HL-60 (cell line): Measurements from ENCODE around the gene KCNC1.
A peak's percentile ranks its signal among the peaks of the same experiment; 100 is the strongest.

ENCODE experiments used
- POLR2AphosphoS5 ChIP-seq: IDR thresholded peaks from 2 replicates; pipeline ENCODE4 v1.6.1; 2012; ENCODE audit warnings: low read depth
- TF ChIP-seq, protein P1 (sequence below): IDR thresholded peaks from one replicate; pipeline ENCODE4 v1.5.1; 2011; ENCODE audit warnings: low read length, control low read depth, inconsistent platforms; ENCODE audit not compliant: insufficient read depth
- TF ChIP-seq, protein P2 (sequence below): IDR thresholded peaks from 2 replicates; pipeline ENCODE4 v1.6.1; 2012; ENCODE audit warnings: low read depth; ENCODE audit not compliant: insufficient replicate concordance

DNA sequence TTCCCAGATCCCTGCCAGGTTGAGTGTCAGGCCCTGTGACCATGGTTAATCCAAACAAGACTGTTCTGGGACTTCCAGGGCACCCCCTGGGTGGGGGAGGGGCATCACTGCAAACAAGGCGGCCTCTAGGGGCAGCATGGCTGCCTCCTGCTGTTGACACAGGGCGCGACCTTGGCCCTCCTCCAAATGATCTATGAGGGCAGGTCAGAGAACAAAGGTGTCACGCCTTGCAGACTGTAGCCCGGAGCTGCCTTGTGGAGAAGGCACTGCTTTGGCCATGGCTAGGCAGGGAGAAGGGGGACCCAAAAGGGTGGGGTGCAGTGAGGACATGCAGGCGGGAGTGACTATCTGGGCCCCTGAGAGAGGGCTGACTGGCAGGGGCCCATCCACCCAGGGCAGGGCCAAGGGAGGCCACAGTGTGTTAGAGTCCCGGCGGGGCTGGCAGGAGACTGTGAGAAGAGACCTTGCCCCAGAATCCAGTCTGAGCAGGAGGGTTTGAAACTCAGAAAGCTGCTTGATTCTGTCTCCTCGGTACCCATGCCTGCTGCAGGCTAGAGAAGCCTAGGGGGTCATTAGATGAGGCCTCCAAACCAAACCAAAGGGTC, 35.6 kb downstream of the KCNC1 start:
- TF ChIP-seq, protein P1, sequence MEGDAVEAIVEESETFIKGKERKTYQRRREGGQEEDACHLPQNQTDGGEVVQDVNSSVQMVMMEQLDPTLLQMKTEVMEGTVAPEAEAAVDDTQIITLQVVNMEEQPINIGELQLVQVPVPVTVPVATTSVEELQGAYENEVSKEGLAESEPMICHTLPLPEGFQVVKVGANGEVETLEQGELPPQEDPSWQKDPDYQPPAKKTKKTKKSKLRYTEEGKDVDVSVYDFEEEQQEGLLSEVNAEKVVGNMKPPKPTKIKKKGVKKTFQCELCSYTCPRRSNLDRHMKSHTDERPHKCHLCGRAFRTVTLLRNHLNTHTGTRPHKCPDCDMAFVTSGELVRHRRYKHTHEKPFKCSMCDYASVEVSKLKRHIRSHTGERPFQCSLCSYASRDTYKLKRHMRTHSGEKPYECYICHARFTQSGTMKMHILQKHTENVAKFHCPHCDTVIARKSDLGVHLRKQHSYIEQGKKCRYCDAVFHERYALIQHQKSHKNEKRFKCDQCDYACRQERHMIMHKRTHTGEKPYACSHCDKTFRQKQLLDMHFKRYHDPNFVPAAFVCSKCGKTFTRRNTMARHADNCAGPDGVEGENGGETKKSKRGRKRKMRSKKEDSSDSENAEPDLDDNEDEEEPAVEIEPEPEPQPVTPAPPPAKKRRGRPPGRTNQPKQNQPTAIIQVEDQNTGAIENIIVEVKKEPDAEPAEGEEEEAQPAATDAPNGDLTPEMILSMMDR: peak; percentile 8
- no peak for TF ChIP-seq POLR2AphosphoS5
- TF ChIP-seq, protein P2, sequence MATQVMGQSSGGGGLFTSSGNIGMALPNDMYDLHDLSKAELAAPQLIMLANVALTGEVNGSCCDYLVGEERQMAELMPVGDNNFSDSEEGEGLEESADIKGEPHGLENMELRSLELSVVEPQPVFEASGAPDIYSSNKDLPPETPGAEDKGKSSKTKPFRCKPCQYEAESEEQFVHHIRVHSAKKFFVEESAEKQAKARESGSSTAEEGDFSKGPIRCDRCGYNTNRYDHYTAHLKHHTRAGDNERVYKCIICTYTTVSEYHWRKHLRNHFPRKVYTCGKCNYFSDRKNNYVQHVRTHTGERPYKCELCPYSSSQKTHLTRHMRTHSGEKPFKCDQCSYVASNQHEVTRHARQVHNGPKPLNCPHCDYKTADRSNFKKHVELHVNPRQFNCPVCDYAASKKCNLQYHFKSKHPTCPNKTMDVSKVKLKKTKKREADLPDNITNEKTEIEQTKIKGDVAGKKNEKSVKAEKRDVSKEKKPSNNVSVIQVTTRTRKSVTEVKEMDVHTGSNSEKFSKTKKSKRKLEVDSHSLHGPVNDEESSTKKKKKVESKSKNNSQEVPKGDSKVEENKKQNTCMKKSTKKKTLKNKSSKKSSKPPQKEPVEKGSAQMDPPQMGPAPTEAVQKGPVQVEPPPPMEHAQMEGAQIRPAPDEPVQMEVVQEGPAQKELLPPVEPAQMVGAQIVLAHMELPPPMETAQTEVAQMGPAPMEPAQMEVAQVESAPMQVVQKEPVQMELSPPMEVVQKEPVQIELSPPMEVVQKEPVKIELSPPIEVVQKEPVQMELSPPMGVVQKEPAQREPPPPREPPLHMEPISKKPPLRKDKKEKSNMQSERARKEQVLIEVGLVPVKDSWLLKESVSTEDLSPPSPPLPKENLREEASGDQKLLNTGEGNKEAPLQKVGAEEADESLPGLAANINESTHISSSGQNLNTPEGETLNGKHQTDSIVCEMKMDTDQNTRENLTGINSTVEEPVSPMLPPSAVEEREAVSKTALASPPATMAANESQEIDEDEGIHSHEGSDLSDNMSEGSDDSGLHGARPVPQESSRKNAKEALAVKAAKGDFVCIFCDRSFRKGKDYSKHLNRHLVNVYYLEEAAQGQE: no peak
